NB4 (cell line): Measurements from ENCODE around the gene CEP128.

Experiments
- CTCF ChIP-seq: IDR thresholded peaks from one replicate; pipeline ENCODE4 v1.5.1; 2012; ENCODE audit warnings: low read depth, low read length
- MAX ChIP-seq: IDR thresholded peaks from 2 replicates; pipeline ENCODE4 v1.6.1; 2011; ENCODE audit warnings: low read depth, low read length
- MYC ChIP-seq: IDR thresholded peaks from 2 replicates; pipeline ENCODE4 v1.6.1; 2011; ENCODE audit warnings: low read depth, low read length
- POLR2A ChIP-seq: IDR thresholded peaks from 2 replicates; pipeline ENCODE4 v1.6.1; 2011; ENCODE audit warnings: mild to moderate bottlenecking; ENCODE audit not compliant: insufficient read length; ENCODE audit errors: extremely low read depth

GRCh38 chr14:80658733-80659132 is 282.8 kb downstream of the CEP128 start:
- TF ChIP-seq CTCF (no peak), MYC (no peak), POLR2A (no peak), MAX (no peak)
